ENCODE results near the gene C4A.
"Not testable (repeated sequence)": the region's sequence is repeated elsewhere in the genome, so short reads cannot be mapped to it uniquely, and the experiment has no call there.

- not testable (repeated sequence) for TF ChIP-seq CTCF (IDR thresholded peaks at IDR 0.05); POLR2A (IDR thresholded peaks at IDR 0.05); POLR2AphosphoS5 (IDR thresholded peaks at IDR 0.05); EP300 (IDR thresholded peaks at IDR 0.05; ENCODE audit: low read depth)
These were observed at the start of gene C4A for GRCh38 chr6:31981744-31982143.

All from transverse colon (tissue), 4 donors.